HepG2 (cell line): Measurements from ENCODE around the gene PSMB2. TPM values are rescaled to one million over a fixed set of nuclear protein-coding genes. Genes with fewer than 3 reads are reported as not detected.

Experiments
- ATAC-seq: fragments of 200-7000 bp; cut with Tn5 transposase; 3 replicates; pipeline ENCODE4 v1.9.1; 2020; ENCODE audit warnings: mild to moderate bottlenecking, moderate library complexity
- BruUV-seq: library from RNA; stranded (reverse); fragments of 400-500 nt; replicated peaks from 2 replicates; lab custom pipeline; 2021; lab: Mats Ljungman, UMichigan
- CTCF ChIA-PET: fragments of 300-600 bp; formaldehyde crosslinking; extraction: SDS; loops from one replicate; lab custom pipeline; 2021; ENCODE audit warnings: low total read pairs, inconsistent platforms, low intra/inter-chr PET ratio; lab: Yijun Ruan, JAX
- POLR2A ChIA-PET: fragments of 350-600 bp; sonication (Branson Sonifier 250); formaldehyde crosslinking; loops from one replicate; lab custom pipeline; 2020; ENCODE audit warnings: antibody characterized with exemption, inconsistent platforms; lab: Yijun Ruan, JAX
- DNase-seq: peaks from one replicate; pipeline ENCODE4 v3.0.0-alpha.2; 2015; ENCODE audit warnings: low spot score
- FAIRE-seq: peaks from 3 replicates; lab custom pipeline; 2011; peaks lifted over from hg19 to GRCh38; lab: Jason Lieb, UNC
- H2AFZ ChIP-seq: one replicate; pipeline ENCODE4 v1.6.1; 2011; ENCODE audit warnings: low read length, inconsistent platforms
- H3K27ac ChIP-seq: fragments of 300-600 bp; 3 replicates; pipeline ENCODE4 v1.8.0; 2011; ENCODE audit warnings: mixed run types, mild to moderate bottlenecking, mixed read lengths, low read length, inconsistent platforms; ENCODE audit not compliant: insufficient read depth; ENCODE audit errors: extremely low read length
- H3K27me3 ChIP-seq, 2 experiments: fragments of 200-600 bp in 1 of 2; 2 replicates in 1 of 2; 3 replicates in 1 of 2; pipeline versions ENCODE4 v1.6.0 to v1.8.0; 2011; ENCODE audit warnings: low read length in 2 of 2, mild to moderate bottlenecking in 2 of 2, moderate library complexity in 2 of 2, inconsistent platforms in 1 of 2; ENCODE audit not compliant: insufficient read depth in 2 of 2, control insufficient read depth in 1 of 2
- H3K36me3 ChIP-seq, 2 experiments: fragments of 200-600 bp in 1 of 2; replicated peaks in 1 of 2; 2 replicates in 1 of 2; 3 replicates in 1 of 2; pipeline versions ENCODE4 v1.5.1 to v1.8.0; 2011; ENCODE audit warnings: low read length in 2 of 2, inconsistent platforms in 1 of 2; ENCODE audit not compliant: insufficient read depth in 2 of 2, control insufficient read depth in 1 of 2
- H3K4me1 ChIP-seq: 2 replicates; pipeline ENCODE4 v1.5.1; 2012; ENCODE audit warnings: low read length, inconsistent platforms; ENCODE audit not compliant: insufficient read depth
- H3K4me2 ChIP-seq: 2 replicates; pipeline ENCODE4 v1.6.0; 2011; ENCODE audit warnings: low read depth, low read length, inconsistent platforms
- H3K4me3 ChIP-seq, 3 experiments: fragments of 200-600 bp in 1 of 3; sonication (generic), shearing (Covaris generic) in 1 of 3; replicated peaks in 1 of 3; 2 replicates each; pipeline ENCODE4 v1.5.1; 2011 to 2016; ENCODE audit warnings: low read length in 3 of 3, inconsistent platforms in 2 of 3, low read depth in 2 of 3, mild to moderate bottlenecking in 2 of 3, control low read depth in 1 of 3, mixed read lengths in 1 of 3; ENCODE audit not compliant: insufficient read depth in 1 of 3
- H3K79me2 ChIP-seq: one replicate; pipeline ENCODE4 v1.6.1; 2011; ENCODE audit warnings: low read length, inconsistent platforms; ENCODE audit not compliant: insufficient read depth
- H3K9ac ChIP-seq: 2 replicates; pipeline ENCODE4 v1.6.0; 2011; ENCODE audit warnings: mild to moderate bottlenecking, low read depth, low read length, inconsistent platforms; ENCODE audit not compliant: insufficient read depth
- H3K9me3 ChIP-seq: 2 replicates; pipeline ENCODE4 v1.5.1; 2012; ENCODE audit warnings: mild to moderate bottlenecking, low read length
- H4K20me1 ChIP-seq: 2 replicates; pipeline ENCODE4 v1.6.0; 2011; ENCODE audit warnings: inconsistent platforms, mild to moderate bottlenecking, low read length, moderate library complexity; ENCODE audit not compliant: insufficient read depth
- CAMTA2 ChIP-seq: sonication (generic); formaldehyde crosslinking; IDR thresholded peaks from 2 replicates; pipeline ENCODE4 v1.4.0; 2020; ENCODE audit warnings: mild to moderate bottlenecking, missing genetic modification reagents, borderline replicate concordance
- CBX2 ChIP-seq, 2 experiments: fragments of 200-600 bp in 1 of 2; sonication (generic); formaldehyde crosslinking in 1 of 2; IDR thresholded peaks; 2 replicates each; pipeline versions ENCODE4 v1.7.0 to v1.8.1; 2018 to 2022; ENCODE audit warnings: low read depth in 2 of 2, low read length in 1 of 2, mild to moderate bottlenecking in 1 of 2, missing genetic modification reagents in 1 of 2
- ELF4 ChIP-seq: sonication (generic); formaldehyde crosslinking; IDR thresholded peaks from 2 replicates; pipeline ENCODE4 v1.5.0; 2020; ENCODE audit warnings: missing genetic modification reagents, mild to moderate bottlenecking, moderate library complexity, borderline replicate concordance
- KLF12 ChIP-seq: sonication (generic); formaldehyde crosslinking; IDR thresholded peaks from 2 replicates; pipeline ENCODE4 v1.4.0; 2020; ENCODE audit warnings: missing genetic modification reagents, borderline replicate concordance
- MTA1 ChIP-seq: sonication (generic); formaldehyde crosslinking; IDR thresholded peaks from 2 replicates; pipeline ENCODE4 v1.4.0; 2020; ENCODE audit warnings: missing genetic modification reagents, mild to moderate bottlenecking, borderline replicate concordance
- NFYC ChIP-seq: IDR thresholded peaks from 2 replicates; pipeline ENCODE4 v1.6.1; 2016; ENCODE audit warnings: missing genetic modification reagents, missing compliant biosample characterization
- RXRB ChIP-seq: IDR thresholded peaks from 2 replicates; pipeline ENCODE4 v1.6.1; 2016; ENCODE audit warnings: borderline replicate concordance, missing genetic modification reagents, missing compliant biosample characterization
- ZFP62 ChIP-seq: sonication (generic); formaldehyde crosslinking; IDR thresholded peaks from 2 replicates; pipeline ENCODE4 v1.4.0; 2020; ENCODE audit warnings: missing genetic modification reagents
- ZNF121 ChIP-seq: sonication (generic); formaldehyde crosslinking; IDR thresholded peaks from 2 replicates; pipeline ENCODE4 v1.5.0; 2020; ENCODE audit warnings: mild to moderate bottlenecking, missing genetic modification reagents
- ZNF577 ChIP-seq: sonication (generic); formaldehyde crosslinking; IDR thresholded peaks from 2 replicates; pipeline ENCODE4 v1.4.0; 2020; ENCODE audit warnings: mild to moderate bottlenecking, low read depth, missing genetic modification reagents, borderline replicate concordance
- ZNF589 ChIP-seq: sonication (generic); formaldehyde crosslinking; conservative IDR thresholded peaks from 2 replicates; pipeline ENCODE4 v1.8.0; 2022; ENCODE audit warnings: mild to moderate bottlenecking, moderate library complexity, missing genetic modification reagents
- WGBS: methylation state at CpG from one replicate; pipeline ENCODE4 v1.1.6; 2017; ENCODE audit warnings: low lambda C conversion rate; 5-methylcytosine and 5-hydroxymethylcytosine counted together
- in situ Hi-C: cut with HindIII; loops from 2 replicates; pipeline ENCODE4 v1.10.0; 2017; ENCODE audit warnings: low pct_unique_long_range_greater_than_20kb; ENCODE audit not compliant: extremely low pct_ligation_motif_present
- intact Hi-C: fragments of 100-400 bp; cut with micrococcal nuclease; formaldehyde crosslinking; loops from one replicate; pipeline ENCODE4 v1.10.0; 2022; ENCODE audit not compliant: unreplicated experiment
- polyA plus RNA-seq, 8 experiments: library from polyadenylated mRNA; depleted of rRNA in 3 of 8; stranded (reverse) in 7 of 8; unstranded in 1 of 8; fragments of >200 nt; fragmentation: Illumina TruSeq in 4 of 8; extraction: Trizol in 4 of 8; gene quantifications; 2 replicates each; pipeline versions ENCODE4 v1.2.1 to v1.2.3, GENCODE V29; 2011 to 2016; ENCODE audit warnings: low read depth in 4 of 8, missing spikeins in 1 of 8, mixed read lengths in 1 of 8; ENCODE audit not compliant: insufficient read depth in 1 of 8
- total RNA-seq, 5 experiments: library from RNA; depleted of rRNA; stranded (reverse); fragments of >200 nt; fragmentation: Illumina TruSeq; extraction: Trizol; gene quantifications; 2 replicates each; pipeline ENCODE4 v1.2.3, GENCODE V29; 2016; ENCODE audit warnings: low read depth in 1 of 5
- TF ChIP-seq, protein P1 (sequence below): IDR thresholded peaks from 2 replicates; pipeline ENCODE4 v1.6.1; 2016; ENCODE audit warnings: control low read depth
- TF ChIP-seq, protein P2 (sequence below): sonication (generic); formaldehyde crosslinking; IDR thresholded peaks from 2 replicates; pipeline ENCODE4 v1.8.1; 2023; ENCODE audit warnings: mild to moderate bottlenecking, missing genetic modification reagents, borderline replicate concordance
- TF ChIP-seq, protein P3 (sequence below): sonication (generic); formaldehyde crosslinking; IDR thresholded peaks from 2 replicates; pipeline ENCODE4 v1.4.0; 2020; ENCODE audit warnings: missing genetic modification reagents, mild to moderate bottlenecking, borderline replicate concordance
- TF ChIP-seq, protein P4 (sequence below): IDR thresholded peaks from 2 replicates; pipeline ENCODE4 v1.6.1; 2016

PSMB2 gene
- total and polyA plus RNA-seq, 2 of the 13 experiments (the other 11 are each of a cell fraction or from before 2014, with no cell fraction given), result 60.6 to 62.2 TPM

DNA sequence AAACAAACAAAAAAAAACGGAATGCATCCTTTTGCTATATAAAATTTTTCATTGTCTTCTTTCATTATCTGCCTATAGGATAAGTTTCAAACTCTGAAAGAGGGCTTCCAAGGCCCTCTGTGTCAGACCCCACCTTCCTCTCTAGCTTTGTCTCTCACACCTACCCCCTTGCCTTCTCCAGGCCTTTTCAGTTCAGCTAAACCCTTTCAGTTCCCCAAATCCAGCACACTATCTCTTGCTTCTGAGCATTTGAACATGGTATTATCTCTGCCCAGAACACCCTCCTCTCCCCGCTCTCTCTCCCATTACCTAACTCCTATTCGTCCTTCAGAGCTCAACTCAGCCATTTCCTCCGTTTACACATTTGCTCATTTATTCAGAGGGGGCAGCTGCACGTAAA lies 41.7 kb upstream of the PSMB2 start:
- FAIRE-seq, result no peak
- Histone ChIP-seq H3K79me2 (no peaks in the 10 kb centered on the region), H3K4me3 (no peak overlapping the region), H3K36me3 (no peaks in the 10 kb centered on the region), H3K27me3 (peaks cover 2 to 35% of the 10 kb centered on the region in 2 experiments; a peak in 3 of 5 replicates), H3K4me2 (no peak overlapping the region), H3K4me1 (no peaks in the 10 kb centered on the region), H4K20me1 (no peaks in the 10 kb centered on the region), H3K9me3 (no peaks in the 10 kb centered on the region)
- intact Hi-C loops (no loop called here), in situ Hi-C loops (no loop called here)
- no TSS peak for BruUV-seq
- CTCF ChIA-PET, result no interaction called here
- POLR2A ChIA-PET, result no interaction called here
- DNase-seq, result no peak
- TF ChIP-seq ELF4 (CRISPR knock-in tag) (no peak), ZNF577 (CRISPR knock-in tag) (no peak), ZNF589 (CRISPR knock-in tag) (no peak), ZFP62 (CRISPR knock-in tag) (no peak), KLF12 (CRISPR knock-in tag) (no peak), CAMTA2 (CRISPR knock-in tag) (no peak), CBX2 (IDR thresholded peaks at IDR 0.05; ENCODE audit: low read depth, low read length) (no peak), CBX2 (CRISPR knock-in tag; IDR thresholded peaks at IDR 0.05; ENCODE audit: low read depth) (no peak), NFYC (CRISPR knock-in tag) (no peak), ZNF121 (CRISPR knock-in tag) (no peak), MTA1 (no peak), RXRB (CRISPR knock-in tag) (no peak)
- TF ChIP-seq, protein P1, sequence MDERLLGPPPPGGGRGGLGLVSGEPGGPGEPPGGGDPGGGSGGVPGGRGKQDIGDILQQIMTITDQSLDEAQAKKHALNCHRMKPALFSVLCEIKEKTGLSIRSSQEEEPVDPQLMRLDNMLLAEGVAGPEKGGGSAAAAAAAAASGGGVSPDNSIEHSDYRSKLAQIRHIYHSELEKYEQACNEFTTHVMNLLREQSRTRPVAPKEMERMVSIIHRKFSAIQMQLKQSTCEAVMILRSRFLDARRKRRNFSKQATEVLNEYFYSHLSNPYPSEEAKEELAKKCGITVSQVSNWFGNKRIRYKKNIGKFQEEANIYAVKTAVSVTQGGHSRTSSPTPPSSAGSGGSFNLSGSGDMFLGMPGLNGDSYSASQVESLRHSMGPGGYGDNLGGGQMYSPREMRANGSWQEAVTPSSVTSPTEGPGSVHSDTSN, result no peak
- TF ChIP-seq, protein P2, sequence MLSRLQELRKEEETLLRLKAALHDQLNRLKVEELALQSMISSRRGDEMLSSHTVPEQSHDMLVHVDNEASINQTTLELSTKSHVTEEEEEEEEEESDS (CRISPR knock-in tag), result no peak
- TF ChIP-seq, protein P3, sequence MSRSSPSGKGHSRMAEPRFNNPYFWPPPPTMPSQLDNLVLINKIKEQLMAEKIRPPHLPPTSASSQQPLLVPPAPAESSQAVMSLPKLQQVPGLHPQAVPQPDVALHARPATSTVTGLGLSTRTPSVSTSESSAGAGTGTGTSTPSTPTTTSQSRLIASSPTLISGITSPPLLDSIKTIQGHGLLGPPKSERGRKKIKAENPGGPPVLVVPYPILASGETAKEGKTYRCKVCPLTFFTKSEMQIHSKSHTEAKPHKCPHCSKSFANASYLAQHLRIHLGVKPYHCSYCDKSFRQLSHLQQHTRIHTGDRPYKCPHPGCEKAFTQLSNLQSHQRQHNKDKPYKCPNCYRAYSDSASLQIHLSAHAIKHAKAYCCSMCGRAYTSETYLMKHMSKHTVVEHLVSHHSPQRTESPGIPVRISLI (CRISPR knock-in tag), result no peak
- TF ChIP-seq, protein P4, sequence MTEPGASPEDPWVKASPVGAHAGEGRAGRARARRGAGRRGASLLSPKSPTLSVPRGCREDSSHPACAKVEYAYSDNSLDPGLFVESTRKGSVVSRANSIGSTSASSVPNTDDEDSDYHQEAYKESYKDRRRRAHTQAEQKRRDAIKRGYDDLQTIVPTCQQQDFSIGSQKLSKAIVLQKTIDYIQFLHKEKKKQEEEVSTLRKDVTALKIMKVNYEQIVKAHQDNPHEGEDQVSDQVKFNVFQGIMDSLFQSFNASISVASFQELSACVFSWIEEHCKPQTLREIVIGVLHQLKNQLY (CRISPR knock-in tag), result no peak
- TF ChIP-seq, all 625 proteins: peak for 0
- no peak overlapping the region for H3K27ac ChIP-seq
- no peak for ATAC-seq
- no peak overlapping the region for H2AFZ ChIP-seq
- H3K9ac ChIP-seq, result no peak overlapping the region
- WGBS, result 11% methylated on average over 5 of the region's 5 CpGs
